Right atrium auricular region (tissue), 2 donors: Measurements from ENCODE around the gene APOL2. TPM values are rescaled to one million over a fixed set of nuclear protein-coding genes. Genes with fewer than 3 reads are reported as not detected.
A peak's percentile ranks its signal among the peaks of the same experiment; 100 is the strongest.

Experiments used
- DNase-seq: peaks from one replicate; pipeline ENCODE4 v3.0.0-alpha.2; 2019; ENCODE audit warnings: low spot score
- H3K27ac ChIP-seq, 2 donors: fragments of 200-600 bp; sonication (generic); 1 replicate in 1 of 2; 2 replicates in 1 of 2; pipeline ENCODE4 v1.5.1; 2016 to 2019
- H3K27me3 ChIP-seq, 2 donors: fragments of 200-600 bp; sonication (generic); one replicate each; pipeline versions ENCODE4 v1.5.1 to v1.6.0; 2017 to 2019
- H3K36me3 ChIP-seq: fragments of 200-600 bp; sonication (generic); one replicate; pipeline ENCODE4 v1.5.1; 2016
- H3K4me1 ChIP-seq, 2 donors: fragments of 200-600 bp; sonication (generic); one replicate each; pipeline versions ENCODE4 v1.5.1 to v1.6.0; 2017 to 2019
- H3K4me3 ChIP-seq, 2 donors: fragments of 200-600 bp; sonication (generic); 1 replicate in 1 of 2; 2 replicates in 1 of 2; pipeline ENCODE4 v1.5.1; 2017 to 2019; ENCODE audit warnings: mild to moderate bottlenecking in 1 of 2, moderate library complexity in 1 of 2
- H3K9me3 ChIP-seq, 2 donors: fragments of 200-600 bp; sonication (generic); one replicate each; pipeline ENCODE4 v1.5.1; 2019
- CTCF ChIP-seq, 2 donors: fragments of 200-600 bp; sonication (generic); IDR thresholded peaks; one replicate each; pipeline ENCODE4 v1.5.1; 2019; ENCODE audit warnings: antibody characterized with exemption in 2 of 2
- total RNA-seq, 2 donors: library from RNA; depleted of rRNA; stranded (reverse); fragments of >200 nt; gene quantifications; one replicate each; pipeline ENCODE4 v1.1.0, GENCODE V29; 2016

Gene APOL2
- total RNA-seq, 2 donors from 2014 or later = 25.4 to 25.7 TPM

- Histone ChIP-seq H3K27me3 (no peaks in the 10 kb centered on the region), H3K4me1 (peaks cover 0 to 20% of the 10 kb centered on the region in 2 donors), H3K27ac (no peak overlapping the region), H3K36me3 (no peaks in the 10 kb centered on the region), H3K4me3 (no peak overlapping the region), H3K9me3 (no peaks in the 10 kb centered on the region)
- peak in 1 of 2 donors; percentile 77 for TF ChIP-seq CTCF (IDR thresholded peaks at IDR 0.05)
- DNase-seq = no peak
Observed at GRCh38 chr22:36221799-36222751, 17.3 kb downstream of the APOL2 start.

- Histone ChIP-seq H3K36me3 (no peaks in the 10 kb centered on the region), H3K4me3 (no peak overlapping the region), H3K27ac (peak overlapping the region in 1 of 2 donors; percentile 40), H3K9me3 (no peaks in the 10 kb centered on the region), H3K4me1 (peaks cover 0 to 20% of the 10 kb centered on the region in 2 donors), H3K27me3 (no peaks in the 10 kb centered on the region)
- TF ChIP-seq CTCF (IDR thresholded peaks at IDR 0.05) = no peak
- DNase-seq = peak; percentile 73
Observed at GRCh38 chr22:36220451-36220921, 18.8 kb downstream of the APOL2 start.

- Histone ChIP-seq H3K36me3 (no peaks in the 10 kb centered on the region), H3K4me3 (no peak overlapping the region), H3K27ac (no peak overlapping the region), H3K27me3 (no peaks in the 10 kb centered on the region), H3K4me1 (peaks cover 0 to 17% of the 10 kb centered on the region in 2 donors), H3K9me3 (no peaks in the 10 kb centered on the region)
- no peak for TF ChIP-seq CTCF (IDR thresholded peaks at IDR 0.05)
- DNase-seq = no peak
Observed at GRCh38 chr22:36218648-36219193, 20.6 kb downstream of the APOL2 start.

- H3K9me3 ChIP-seq = no peaks in the 10 kb centered on the region
- no peak for TF ChIP-seq CTCF (IDR thresholded peaks at IDR 0.05)
- no peak overlapping the region for H3K4me3 ChIP-seq
- H3K27me3 ChIP-seq = no peaks in the 10 kb centered on the region
- no peaks in the 10 kb centered on the region for H3K36me3 ChIP-seq
- no peak for DNase-seq
- H3K4me1 ChIP-seq = peaks cover 0 to 11% of the 10 kb centered on the region in 2 donors
- H3K27ac ChIP-seq = no peak overlapping the region
Observed at GRCh38 chr22:36215981-36216380, 23.3 kb downstream of the APOL2 start.

GRCh38 chr22:36213586-36213985, 25.7 kb downstream of the APOL2 start:
- Histone ChIP-seq H3K4me1 (peaks cover 0 to 4% of the 10 kb centered on the region in 2 donors), H3K27me3 (no peaks in the 10 kb centered on the region), H3K4me3 (no peak overlapping the region), H3K36me3 (no peaks in the 10 kb centered on the region), H3K9me3 (no peaks in the 10 kb centered on the region), H3K27ac (no peak overlapping the region)
- TF ChIP-seq CTCF (IDR thresholded peaks at IDR 0.05) = no peak
- DNase-seq = no peak
